Peyer's patch (tissue), 4 donors: ENCODE results near the gene RNASEL. TPM values are rescaled to one million over a fixed set of nuclear protein-coding genes. Genes with fewer than 3 reads are reported as not detected.
A peak's percentile ranks its signal among the peaks of the same experiment; 100 is the strongest.

Experiments
- DNase-seq, 3 donors: peaks; one replicate each; pipeline ENCODE4 v3.0.0-alpha.2; 2017 to 2019
- H3K27ac ChIP-seq, 4 donors: fragments of 200-600 bp; sonication (generic); one replicate each; pipeline ENCODE4 v1.5.1; 2016 to 2019
- H3K27me3 ChIP-seq, 2 donors: fragments of 200-600 bp; sonication (generic); one replicate each; pipeline ENCODE4 v1.5.1; 2019
- H3K36me3 ChIP-seq, 3 donors: fragments of 200-600 bp; sonication (generic); one replicate each; pipeline ENCODE4 v1.5.1; 2016 to 2019
- H3K4me1 ChIP-seq, 4 donors: fragments of 200-600 bp; sonication (generic); one replicate each; pipeline ENCODE4 v1.5.1; 2016 to 2019
- H3K4me3 ChIP-seq, 4 donors: fragments of 200-600 bp; sonication (generic); 1 replicate in 3 of 4; 2 replicates in 1 of 4; pipeline ENCODE4 v1.5.1; 2016 to 2019; ENCODE audit warnings: mild to moderate bottlenecking in 1 of 4
- H3K9me3 ChIP-seq, 4 donors: fragments of 200-600 bp; sonication (generic); one replicate each; pipeline ENCODE4 v1.5.1; 2016 to 2019; ENCODE audit warnings: mild to moderate bottlenecking in 1 of 4
- POLR2A ChIP-seq, 2 donors: fragments of 450-650 bp; IDR thresholded peaks; one replicate each; pipeline ENCODE4 v1.5.1; 2017; ENCODE audit warnings: antibody characterized with exemption in 2 of 2, mild to moderate bottlenecking in 2 of 2, moderate library complexity in 2 of 2
- total RNA-seq, 4 donors: library from RNA; depleted of rRNA; stranded (reverse); fragments of >200 nt; gene quantifications; one replicate each; pipeline ENCODE4 v1.1.0, GENCODE V29; 2016
- TF ChIP-seq, protein P1 (sequence below), 6 experiments: fragments of 450-650 bp in 4 of 6; fragments of 200-600 bp in 2 of 6; sonication (generic) in 1 of 6; IDR thresholded peaks; one replicate each; pipeline ENCODE4 v1.5.1; 2017 to 2019; ENCODE audit warnings: antibody characterized with exemption in 6 of 6, mild to moderate bottlenecking in 3 of 6, moderate library complexity in 1 of 6

Gene RNASEL, protein sequence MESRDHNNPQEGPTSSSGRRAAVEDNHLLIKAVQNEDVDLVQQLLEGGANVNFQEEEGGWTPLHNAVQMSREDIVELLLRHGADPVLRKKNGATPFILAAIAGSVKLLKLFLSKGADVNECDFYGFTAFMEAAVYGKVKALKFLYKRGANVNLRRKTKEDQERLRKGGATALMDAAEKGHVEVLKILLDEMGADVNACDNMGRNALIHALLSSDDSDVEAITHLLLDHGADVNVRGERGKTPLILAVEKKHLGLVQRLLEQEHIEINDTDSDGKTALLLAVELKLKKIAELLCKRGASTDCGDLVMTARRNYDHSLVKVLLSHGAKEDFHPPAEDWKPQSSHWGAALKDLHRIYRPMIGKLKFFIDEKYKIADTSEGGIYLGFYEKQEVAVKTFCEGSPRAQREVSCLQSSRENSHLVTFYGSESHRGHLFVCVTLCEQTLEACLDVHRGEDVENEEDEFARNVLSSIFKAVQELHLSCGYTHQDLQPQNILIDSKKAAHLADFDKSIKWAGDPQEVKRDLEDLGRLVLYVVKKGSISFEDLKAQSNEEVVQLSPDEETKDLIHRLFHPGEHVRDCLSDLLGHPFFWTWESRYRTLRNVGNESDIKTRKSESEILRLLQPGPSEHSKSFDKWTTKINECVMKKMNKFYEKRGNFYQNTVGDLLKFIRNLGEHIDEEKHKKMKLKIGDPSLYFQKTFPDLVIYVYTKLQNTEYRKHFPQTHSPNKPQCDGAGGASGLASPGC
- 10 to 100 TPM; 12.4 to 15.0 (median 13.3) TPM for total RNA-seq

DNA sequence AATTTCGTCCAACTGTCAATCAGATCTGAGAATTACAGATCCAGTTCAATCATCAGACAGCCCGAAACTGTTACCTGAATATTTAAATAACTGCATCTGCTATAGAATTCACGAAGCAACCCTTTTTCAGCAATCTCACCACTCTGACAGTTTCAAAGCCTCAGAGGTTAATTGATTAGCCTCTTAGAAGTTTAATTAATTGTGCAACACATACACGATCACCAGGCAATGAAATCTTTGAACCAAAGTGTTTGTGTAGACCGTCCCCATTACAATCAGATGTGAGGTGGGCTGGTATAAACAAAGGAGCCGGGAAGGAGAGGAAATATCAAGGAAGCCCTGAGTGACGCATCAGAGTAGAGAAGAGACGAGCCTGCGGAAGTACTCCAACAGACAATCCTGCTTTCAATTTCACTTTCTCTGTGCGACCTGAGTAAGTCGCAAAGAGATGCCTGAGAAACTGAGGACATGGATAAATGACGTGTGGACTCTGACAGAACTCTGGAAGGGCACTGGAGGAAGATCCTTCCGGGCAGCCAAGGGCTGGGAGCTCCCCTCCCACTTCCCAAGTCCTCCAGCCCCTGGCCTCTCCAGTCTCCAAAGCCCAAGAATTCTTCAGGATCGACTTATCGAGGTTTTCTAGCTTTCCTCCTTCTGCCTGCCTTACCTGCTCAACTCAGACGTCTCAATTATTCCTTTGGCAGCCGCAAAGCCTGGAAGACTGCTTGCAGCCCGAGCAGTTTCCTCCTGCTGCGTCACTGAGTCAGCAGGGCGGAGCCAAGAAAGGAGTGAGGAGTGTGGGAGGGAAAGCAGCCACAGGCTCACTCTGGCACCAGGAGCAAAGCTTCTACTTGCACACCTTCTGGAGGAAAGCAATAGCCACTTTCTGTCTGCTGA lies at the start of gene RNASEL:
Gene RNASEL, minus strand, starts transcription at position 757 of the 897 bp plus-strand sequence. CDS start 2,450 bp downstream, outside the sequence.
- Histone ChIP-seq H3K4me3 (peak within 1 kb of the TSS; percentile 66 to 79 (median 71)), H3K36me3 (no peaks in the 10 kb centered on the region), H3K27me3 (no peaks in the 10 kb centered on the region), H3K4me1 (peaks cover 0 to 13% (median 1%) of the 10 kb centered on the region in 4 donors), H3K27ac (peak within 1 kb of the TSS; percentile 93 to 98 (median 97)), H3K9me3 (no peaks in the 10 kb centered on the region)
- peak; percentile 74 to 90 (median 84) for DNase-seq
- TF ChIP-seq, protein P1, sequence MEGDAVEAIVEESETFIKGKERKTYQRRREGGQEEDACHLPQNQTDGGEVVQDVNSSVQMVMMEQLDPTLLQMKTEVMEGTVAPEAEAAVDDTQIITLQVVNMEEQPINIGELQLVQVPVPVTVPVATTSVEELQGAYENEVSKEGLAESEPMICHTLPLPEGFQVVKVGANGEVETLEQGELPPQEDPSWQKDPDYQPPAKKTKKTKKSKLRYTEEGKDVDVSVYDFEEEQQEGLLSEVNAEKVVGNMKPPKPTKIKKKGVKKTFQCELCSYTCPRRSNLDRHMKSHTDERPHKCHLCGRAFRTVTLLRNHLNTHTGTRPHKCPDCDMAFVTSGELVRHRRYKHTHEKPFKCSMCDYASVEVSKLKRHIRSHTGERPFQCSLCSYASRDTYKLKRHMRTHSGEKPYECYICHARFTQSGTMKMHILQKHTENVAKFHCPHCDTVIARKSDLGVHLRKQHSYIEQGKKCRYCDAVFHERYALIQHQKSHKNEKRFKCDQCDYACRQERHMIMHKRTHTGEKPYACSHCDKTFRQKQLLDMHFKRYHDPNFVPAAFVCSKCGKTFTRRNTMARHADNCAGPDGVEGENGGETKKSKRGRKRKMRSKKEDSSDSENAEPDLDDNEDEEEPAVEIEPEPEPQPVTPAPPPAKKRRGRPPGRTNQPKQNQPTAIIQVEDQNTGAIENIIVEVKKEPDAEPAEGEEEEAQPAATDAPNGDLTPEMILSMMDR (IDR thresholded peaks at IDR 0.05) = no peak
- peak in 1 of 2 donors; percentile 68 for TF ChIP-seq POLR2A (IDR thresholded peaks at IDR 0.05)

DNA sequence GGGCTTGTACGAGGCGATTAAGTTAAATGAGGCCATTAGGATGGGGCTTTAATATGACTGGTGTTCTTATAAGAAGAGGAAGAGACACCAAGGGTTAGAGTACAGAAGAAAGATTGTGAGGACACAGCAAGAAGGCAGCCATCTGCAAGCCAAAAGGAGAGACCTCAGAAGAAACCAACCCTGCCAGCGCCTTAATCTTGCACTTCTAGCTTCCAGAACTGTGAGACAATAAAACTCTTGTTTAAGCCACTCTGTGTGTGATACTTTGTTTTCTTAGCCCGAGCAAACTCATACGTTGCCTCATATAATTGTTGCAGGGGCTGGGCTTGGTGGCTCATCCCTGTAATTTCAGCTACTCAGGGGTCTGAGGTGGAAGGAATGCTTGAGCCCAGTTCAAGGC lies 48.7 kb upstream of the RNASEL start:
- Histone ChIP-seq H3K4me3 (no peak overlapping the region), H3K9me3 (no peaks in the 10 kb centered on the region), H3K27ac (no peak overlapping the region), H3K36me3 (no peaks in the 10 kb centered on the region), H3K4me1 (peaks cover 0 to 4% (median 0%) of the 10 kb centered on the region in 4 donors), H3K27me3 (no peaks in the 10 kb centered on the region)
- no peak for TF ChIP-seq POLR2A (IDR thresholded peaks at IDR 0.05)
- DNase-seq = no peak

DNA sequence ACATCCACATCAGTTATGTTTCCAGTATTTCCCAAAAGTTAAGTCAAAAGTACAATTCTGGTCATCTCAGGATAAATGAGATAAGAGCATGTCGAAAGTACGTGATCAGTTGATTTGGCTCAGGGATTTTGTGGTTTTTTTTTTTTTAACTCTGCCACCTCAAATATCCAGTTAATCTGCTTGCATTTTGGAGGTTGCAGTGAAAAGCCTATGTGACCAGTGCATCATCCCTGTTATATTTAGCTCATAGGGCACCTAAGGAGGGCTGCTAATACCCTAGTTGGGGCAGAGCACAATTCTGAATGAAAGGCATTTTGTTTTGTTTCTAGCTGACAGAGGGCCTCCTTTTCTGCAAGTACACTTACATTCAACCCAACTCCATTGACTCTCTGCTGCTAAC lies 46.8 kb upstream of the RNASEL start:
- Histone ChIP-seq H3K36me3 (no peaks in the 10 kb centered on the region), H3K27ac (no peak overlapping the region), H3K4me3 (no peak overlapping the region), H3K27me3 (no peaks in the 10 kb centered on the region), H3K9me3 (no peaks in the 10 kb centered on the region), H3K4me1 (peaks cover 0 to 5% (median 0%) of the 10 kb centered on the region in 4 donors)
- no peak for TF ChIP-seq POLR2A (IDR thresholded peaks at IDR 0.05)
- TF ChIP-seq, protein P1 (IDR thresholded peaks at IDR 0.05) = no peak
- no peak for DNase-seq

DNA sequence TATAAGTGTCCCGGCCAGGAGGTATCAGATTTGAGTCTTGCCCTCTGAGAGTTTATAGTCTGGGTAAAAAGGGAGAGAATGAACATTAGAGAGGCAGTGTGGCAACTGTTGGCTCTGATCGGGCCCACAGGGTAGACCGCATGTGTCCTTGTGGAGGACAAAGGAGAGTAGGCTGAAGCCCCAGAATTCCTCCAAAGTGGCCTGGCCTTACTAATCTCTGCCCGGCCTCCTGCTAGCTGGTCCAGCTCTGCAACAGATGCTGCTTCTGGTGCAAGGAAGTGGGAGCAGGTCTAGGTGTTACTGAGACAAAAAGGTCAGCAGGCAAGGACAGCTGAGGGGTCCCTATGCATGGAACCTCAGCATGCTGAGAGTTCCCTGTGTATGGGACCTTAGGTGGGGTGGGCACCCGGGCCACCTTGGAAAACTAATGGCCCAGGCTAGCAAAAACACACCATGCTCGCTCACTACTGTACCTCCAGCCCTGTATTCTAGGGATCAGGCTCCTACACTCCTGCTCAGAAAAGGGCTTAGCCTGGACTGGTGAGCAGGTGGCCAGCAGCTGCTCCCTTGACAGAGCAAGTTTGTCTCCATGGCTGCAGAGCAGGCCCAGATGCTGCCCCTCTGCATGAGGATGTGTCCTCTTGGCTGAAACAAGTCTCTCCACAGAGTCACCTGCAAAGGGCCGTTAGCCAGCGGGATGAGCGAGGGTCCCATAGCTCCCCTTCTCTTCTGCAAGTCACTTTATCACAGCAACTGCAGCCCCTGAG lies 45.4 kb upstream of the RNASEL start:
- DNase-seq = no peak
- H3K4me3 ChIP-seq = no peak overlapping the region
- no peaks in the 10 kb centered on the region for H3K27me3 ChIP-seq
- H3K27ac ChIP-seq = no peak overlapping the region
- no peaks in the 10 kb centered on the region for H3K36me3 ChIP-seq
- H3K9me3 ChIP-seq = no peaks in the 10 kb centered on the region
- peaks cover 0 to 5% (median 0%) of the 10 kb centered on the region in 4 donors for H3K4me1 ChIP-seq
- TF ChIP-seq, protein P1 (IDR thresholded peaks at IDR 0.05) = no peak
- no peak for TF ChIP-seq POLR2A (IDR thresholded peaks at IDR 0.05)

DNA sequence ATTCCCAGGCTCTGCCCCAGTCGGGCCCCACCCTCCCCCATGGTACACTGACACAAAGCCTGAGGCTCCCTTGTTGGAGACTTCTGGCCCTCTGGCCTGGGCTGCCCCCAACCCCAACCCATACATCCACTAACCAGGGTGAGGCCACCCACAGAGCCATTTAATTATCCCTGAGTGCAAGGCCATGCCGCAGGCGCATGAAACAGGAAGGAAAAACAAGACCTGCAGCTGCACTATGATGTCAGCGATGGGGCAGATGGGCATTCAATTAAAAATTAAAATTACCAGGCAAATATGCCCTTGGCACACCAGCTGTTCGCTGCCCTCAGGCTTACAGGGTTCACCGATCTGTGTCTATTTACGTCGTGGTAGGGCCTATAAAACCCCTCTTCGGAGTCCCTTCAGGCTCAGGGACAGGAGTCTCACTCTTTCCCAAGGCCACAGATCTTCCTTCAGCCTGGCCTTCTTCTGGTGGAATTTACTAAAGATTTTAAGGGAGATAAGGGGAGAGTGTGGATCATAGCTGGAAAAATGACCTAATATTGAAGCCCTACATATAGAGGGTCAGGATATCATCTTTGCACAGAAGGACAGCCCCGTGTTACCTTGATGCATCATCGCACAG lies 44.7 kb upstream of the RNASEL start:
- Histone ChIP-seq H3K36me3 (no peaks in the 10 kb centered on the region), H3K4me1 (peaks cover 0 to 5% (median 0%) of the 10 kb centered on the region in 4 donors), H3K27me3 (no peaks in the 10 kb centered on the region), H3K4me3 (no peak overlapping the region), H3K27ac (no peak overlapping the region), H3K9me3 (no peaks in the 10 kb centered on the region)
- TF ChIP-seq, protein P1 (IDR thresholded peaks at IDR 0.05) = no peak
- TF ChIP-seq POLR2A (IDR thresholded peaks at IDR 0.05) = no peak
- peak in 1 of 3 donors; percentile 50 for DNase-seq
